Activated T-helper 1 cell treated with Interleukin-2 at 50 U/mL for 16 hours (primary cell): ENCODE measurements around the gene CMC2.

ENCODE experiments used
- DNase-seq: peaks from one replicate; pipeline ENCODE4 v3.0.0-alpha.2; 2020; ENCODE audit warnings: low read depth

CMC2 gene

GRCh38 chr16:81003064-81003463 lies 3.6 kb downstream of the CMC2 start:
- no peak for DNase-seq

- no peak for DNase-seq
Measured at GRCh38 chr16:81001330-81001729, 5.4 kb downstream of the CMC2 start.

- DNase-seq = no peak
Measured at GRCh38 chr16:81000873-81001272, 5.8 kb downstream of the CMC2 start.

GRCh38 chr16:80997964-80998620 lies 8.6 kb downstream of the CMC2 start:
- DNase-seq = no peak

DNA sequence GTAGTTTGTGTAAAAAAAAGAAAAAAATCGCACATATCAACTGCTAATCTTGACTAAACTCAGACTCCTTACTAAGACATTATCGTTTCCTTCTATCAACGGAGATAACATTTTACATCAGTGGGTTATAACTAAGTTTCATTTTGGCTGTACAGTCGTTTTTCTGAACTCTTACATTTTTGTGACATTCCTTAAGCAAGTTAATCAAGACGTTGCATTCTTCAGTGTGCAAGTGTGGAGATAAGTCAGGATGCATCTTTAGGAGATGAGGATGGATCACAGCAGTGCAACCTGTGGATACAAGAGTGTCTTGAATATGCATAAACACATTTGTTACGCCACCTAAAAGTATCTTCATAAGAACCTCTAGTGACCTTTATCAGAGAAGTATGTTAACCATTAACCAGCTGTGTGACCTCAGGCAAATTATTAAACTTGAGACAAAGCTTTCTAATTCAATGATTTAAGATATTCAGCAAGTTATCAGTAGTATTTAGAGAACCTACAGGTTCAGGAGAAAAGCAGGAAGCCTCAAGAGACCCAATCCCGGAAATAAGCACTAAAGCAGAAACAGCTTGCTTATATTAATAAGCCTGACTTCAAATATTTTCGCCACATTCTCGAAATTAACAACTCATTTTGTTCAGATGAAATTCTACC lies 9.4 kb downstream of the CMC2 start:
- no peak for DNase-seq

GRCh38 chr16:80996688-80997138 lies 10.0 kb downstream of the CMC2 start:
- no peak for DNase-seq

DNA sequence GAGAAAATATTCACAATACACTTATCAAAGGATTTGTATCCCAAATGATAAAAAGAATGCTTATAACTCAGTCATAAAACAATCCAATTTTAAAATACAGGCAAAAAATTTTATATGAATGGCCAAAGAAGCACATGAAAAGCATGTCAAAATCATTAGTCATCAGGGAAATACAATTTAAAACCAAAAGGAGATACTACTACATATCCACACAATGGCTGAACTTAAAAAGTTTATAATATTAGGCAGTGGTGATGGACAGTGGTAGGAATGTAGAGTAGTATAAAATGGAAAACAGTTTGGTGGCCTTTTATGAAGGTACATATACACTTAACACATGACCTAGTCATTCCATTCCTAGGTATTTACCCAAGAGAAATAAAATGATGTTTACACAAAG lies 12.2 kb downstream of the CMC2 start:
- no peak for DNase-seq

DNA sequence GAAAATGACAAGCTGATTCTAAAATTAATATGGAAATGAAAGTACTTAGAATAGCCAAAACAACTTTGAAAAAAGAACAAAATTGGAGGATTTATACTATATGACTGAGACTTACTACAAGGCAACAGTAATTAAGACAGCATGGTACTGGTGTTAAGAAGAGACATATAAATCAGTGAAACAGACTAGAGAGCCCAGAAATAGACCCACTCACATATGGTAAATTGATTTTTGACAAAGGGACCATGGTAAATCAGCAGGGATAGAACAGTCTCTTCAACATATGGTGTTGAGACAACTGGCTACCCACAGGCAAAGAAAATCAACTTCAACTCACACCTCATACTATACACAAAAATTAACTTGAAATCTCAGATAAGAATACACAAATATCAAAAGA lies 12.9 kb downstream of the CMC2 start:
- no peak for DNase-seq

DNA sequence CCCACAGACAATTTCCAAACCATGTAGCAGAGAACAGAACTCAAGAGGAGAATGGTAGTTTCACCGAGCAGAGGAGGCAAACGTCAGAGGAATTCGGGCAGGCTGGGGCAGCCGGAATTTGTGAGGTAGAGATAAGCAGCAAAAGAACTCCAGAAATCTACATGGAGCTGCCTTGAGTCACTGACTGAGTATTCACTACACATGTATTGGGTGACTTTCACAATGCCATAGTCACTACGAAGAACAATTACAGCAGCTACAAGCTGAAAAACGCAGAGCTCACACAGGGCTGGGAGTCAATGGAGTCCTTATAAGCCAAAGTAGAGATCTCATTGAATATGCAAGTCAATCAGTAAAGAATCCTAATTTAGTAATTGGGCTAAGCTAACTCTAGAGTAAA lies 13.4 kb downstream of the CMC2 start:
- no peak for DNase-seq

DNA sequence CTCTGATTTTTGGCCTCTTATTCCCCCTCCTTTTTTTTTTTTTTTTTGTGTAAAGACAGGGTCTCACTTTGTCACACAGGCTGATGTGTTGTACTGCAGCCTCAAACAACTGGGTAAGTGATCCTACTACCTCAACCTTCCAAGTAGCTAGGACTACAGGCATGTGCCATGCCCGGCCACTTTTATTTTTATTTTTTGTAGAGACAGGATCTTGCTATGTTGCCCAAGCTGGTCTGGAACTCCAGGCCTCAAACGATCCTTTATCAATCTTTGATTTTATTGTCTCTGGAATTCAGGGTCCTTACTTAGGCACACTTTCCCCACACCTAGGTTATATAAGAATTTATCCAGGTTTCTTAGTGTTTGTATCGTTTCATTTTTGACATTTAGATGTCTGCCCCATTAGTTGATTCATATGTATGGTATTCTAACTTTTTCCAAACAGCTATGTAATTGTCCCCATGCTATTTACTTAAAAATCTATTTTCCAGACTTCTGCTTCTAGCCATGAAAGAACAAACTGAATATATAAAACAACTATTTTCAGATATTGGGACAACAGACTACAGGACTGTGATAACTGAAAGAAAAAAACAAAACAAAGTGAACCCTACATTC lies 13.9 kb downstream of the CMC2 start:
- DNase-seq = no peak

DNA sequence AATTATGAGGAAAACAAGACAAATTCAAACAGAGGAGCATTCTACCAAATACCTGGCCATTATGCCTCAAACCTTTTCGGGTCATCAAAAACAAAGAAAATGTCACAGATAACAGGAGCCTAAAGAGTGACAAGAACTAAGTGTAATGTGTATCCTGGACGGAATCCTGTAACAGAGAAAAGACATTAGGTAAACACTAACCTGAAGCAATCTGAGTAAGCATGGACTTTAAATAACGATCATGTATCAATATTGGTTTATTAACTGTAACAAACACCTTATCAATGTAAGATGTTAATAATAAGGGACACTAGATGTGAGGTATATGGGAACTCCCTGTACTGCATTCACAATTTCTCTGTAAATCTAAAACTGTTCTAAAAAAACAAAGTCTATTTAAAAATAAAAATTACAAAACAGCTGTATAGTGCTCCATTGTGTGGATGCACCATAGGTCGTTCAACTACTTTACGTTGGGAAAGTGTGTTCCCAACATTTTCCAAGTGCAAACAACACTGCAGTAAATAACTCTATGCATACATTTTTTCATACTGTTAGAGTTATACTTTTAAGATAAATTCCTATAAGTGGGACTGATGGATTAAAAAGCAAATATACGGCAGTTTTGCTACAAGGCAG lies 14.8 kb downstream of the CMC2 start:
- DNase-seq = no peak

DNA sequence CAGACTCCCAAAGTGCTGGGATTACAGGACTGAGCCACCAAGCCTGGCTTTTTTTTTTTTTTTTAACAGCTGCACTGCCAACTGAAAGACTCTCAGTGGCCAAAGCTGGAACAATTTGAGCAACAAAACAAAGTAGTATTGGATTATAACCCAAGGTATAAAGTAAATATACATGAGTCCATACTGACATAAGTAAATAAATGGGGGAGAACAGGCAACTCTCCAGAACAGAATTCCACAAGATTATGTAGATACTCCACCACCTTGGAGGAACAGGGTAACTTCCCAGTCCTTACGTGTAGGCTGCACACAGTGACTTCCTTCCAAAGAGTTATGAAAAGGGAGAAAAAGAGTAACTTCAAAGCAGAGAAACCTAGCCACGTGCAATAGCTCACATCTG lies 15.7 kb downstream of the CMC2 start:
- no peak for DNase-seq

DNA sequence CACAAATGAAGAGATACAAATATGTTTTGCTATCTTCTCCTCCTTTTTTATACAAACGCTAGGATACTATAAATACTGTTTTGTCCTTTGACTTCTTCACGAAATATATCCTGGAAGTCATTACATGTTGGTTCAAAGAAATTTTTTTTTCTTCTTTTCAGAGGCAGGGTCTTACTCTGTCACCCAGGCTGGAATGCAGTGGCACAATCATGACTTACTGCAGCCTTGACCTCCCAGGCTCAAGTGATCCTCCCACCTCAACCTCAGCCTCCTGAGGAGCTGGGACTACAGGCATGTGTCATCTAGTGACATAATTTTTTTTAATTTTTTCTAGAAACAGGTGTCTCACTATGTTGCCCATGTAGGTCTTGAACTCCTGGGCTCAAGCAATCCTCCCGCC lies 16.1 kb downstream of the CMC2 start:
- no peak for DNase-seq

DNA sequence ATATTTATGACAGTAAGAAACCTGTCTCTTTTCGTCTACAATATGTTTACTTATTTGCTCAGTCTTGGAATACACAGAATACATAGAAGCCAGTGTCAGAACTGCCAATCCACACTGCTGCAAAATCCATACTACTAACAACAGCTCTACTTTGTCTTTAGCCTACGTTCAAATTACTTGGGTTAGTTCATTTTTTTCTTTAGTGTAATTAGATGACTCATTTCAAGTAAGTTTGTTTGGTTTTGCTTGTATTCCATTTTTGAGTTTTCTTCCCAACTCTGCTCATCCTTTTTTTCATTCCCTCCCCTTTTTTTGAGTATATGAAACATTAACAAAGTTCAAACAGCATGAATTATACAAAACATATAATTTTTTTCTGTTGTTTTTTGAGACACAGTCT lies 16.9 kb downstream of the CMC2 start:
- DNase-seq = no peak

- DNase-seq = no peak
Measured at GRCh38 chr16:80988756-80989155, 17.9 kb downstream of the CMC2 start.

DNA sequence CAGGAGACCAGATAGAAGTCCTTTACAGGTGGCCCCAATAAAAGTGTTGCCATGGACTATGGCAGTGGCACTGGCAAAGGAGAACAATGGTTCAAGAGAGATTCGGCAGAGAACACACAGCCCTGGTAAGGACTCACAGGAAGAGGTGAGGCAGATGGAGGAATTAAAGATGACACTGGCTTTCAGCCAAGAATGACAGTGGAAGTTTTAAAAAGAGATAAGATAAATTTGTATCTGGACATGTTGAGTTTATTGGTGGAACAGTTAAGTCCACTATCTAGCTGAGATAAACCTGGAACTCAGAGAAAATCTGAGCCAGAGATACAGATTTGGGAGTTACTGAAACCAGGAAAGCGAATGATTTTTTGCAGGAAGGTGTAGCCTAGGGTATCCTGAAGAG lies 20.1 kb downstream of the CMC2 start:
- DNase-seq = no peak

- no peak for DNase-seq
Measured at GRCh38 chr16:80985611-80986010, 21.1 kb downstream of the CMC2 start.

DNA sequence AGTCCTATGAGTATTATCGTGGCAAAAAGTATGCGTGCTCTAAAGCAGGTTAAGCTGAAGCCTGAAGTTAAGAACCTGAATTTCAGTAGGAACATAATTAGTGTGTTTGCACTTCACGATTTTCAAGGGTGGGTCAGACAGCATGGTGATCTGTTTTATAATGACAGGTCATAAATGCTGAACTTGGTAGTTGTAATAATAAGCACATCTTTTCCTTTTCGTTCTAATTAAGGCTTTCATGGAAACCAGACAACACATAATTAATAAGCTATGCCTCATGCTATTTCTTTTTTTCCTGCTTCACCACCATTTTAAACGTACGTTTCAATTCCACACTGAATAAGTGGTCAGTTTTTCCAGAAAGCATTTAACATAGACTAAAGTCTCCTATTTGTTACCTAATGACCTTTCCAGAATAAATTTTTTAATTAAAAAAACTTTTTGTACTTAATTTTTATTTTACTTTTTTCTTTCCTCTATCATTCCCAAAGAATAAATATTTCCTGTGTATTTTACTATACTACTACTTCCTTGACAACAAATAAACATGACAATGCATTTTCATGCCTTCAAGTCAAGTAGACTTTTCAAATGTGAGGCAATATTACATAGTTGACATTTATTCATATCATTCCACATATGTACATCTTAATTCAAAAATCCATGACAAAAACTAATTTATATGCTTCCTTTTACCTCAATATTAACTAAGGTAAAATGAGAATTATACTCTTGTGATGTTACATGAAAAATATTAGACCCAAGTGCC lies 22.4 kb downstream of the CMC2 start:
- no peak for DNase-seq

DNA sequence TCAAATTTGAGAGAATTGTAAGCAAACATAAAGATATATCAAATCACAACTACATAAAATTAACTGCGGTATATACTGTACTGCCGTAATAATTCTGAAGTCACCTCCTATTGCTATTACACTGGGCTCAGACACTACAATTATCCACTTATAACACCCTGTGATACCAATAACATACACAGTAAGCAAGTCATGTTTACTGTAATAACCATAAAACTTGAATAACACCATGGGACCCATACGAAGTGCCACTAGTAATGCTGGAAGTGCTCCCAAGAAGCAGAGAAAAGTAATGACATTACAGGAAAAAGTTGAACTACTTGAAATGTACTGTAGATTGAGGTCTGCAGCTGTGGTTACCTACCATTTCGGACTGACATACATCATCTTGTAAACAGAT lies 24.0 kb downstream of the CMC2 start:
- DNase-seq = no peak

DNA sequence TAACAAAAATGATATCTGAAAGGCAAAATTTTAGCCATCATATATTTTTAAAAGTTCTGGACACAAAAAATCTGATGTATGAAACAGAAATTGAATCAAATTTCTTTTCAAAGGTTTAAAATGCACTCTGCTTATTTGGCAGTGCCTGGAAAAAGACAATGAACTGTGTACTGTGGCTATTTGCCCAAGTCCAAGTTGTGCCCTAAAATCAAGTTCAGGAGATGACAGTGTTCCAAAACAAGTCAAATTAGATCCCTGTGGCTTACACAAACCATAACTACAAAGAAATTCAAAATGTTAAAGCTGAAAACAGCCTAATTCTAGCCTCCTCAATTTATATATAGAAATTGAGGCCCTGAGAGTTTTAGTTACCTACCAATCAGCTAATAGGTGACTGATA lies 25.6 kb downstream of the CMC2 start:
- DNase-seq = no peak

- DNase-seq = no peak
Measured at GRCh38 chr16:80976946-80977345, 29.7 kb downstream of the CMC2 start.

- no peak for DNase-seq
Measured at GRCh38 chr16:80974649-80975376, 31.9 kb downstream of the CMC2 start.
